Islet precursor cell (in vitro differentiated cells): ENCODE data around the gene DYNLT5.
"Not testable (repeated sequence)": the region's sequence is repeated elsewhere in the genome, so short reads cannot be mapped to it uniquely, and the experiment has no call there.

Experiments used
- DNase-seq: peaks from one replicate; pipeline ENCODE4 v3.0.0-alpha.2; 2018

Gene DYNLT5

DNA sequence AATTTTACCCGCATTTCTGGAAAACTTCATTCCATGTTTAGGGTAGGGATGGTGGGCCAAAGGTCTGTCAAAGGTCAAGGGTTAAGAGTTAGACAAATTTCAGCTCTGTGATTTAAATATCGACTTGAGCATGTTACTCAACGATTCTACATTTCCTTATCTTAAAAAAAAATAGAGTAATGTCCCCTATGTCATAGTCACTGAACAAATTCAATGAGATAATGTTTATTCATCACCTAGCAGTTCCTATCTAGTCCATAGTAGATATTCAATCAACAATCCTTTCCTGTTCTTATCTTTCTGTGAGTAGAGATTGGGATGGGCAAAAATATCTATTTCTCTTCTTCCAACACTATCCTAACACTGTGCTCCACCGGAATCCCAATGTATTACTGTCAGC lies 1.1 kb upstream of the DYNLT5 start:
- no peak for DNase-seq

DNA sequence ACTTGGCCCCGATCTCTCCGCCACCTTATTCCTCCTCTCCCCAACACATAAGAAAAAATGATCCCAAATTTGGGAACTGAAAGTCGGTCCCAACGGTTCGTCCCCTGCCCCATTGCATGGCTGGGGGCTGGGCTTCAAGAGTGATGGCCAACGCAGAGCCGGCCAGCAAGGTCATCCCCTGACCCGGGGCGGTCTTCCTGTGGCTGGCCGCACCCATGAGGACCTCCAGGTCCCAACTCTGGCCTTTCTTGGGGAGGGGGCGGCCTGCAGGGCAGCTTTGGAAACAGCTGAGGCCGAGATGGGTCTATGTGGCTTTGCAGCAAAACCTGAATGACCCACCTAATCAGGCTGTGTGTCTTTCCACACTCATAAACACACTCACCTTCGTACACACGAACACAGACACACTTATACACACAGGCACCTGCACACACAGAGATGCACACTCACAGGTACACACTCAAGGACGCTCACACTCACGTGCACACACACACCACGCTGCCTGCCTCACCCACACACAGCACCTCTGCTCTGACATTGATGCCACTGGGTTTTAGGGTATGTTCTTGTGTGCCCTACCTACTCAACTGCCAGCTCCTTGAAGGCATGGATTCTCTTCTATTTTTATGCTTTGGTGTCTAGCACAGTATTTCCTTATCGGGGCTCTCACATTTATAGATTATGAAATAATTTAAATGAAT lies 562 bp downstream of the DYNLT5 start:
- DNase-seq, result no peak

DNA sequence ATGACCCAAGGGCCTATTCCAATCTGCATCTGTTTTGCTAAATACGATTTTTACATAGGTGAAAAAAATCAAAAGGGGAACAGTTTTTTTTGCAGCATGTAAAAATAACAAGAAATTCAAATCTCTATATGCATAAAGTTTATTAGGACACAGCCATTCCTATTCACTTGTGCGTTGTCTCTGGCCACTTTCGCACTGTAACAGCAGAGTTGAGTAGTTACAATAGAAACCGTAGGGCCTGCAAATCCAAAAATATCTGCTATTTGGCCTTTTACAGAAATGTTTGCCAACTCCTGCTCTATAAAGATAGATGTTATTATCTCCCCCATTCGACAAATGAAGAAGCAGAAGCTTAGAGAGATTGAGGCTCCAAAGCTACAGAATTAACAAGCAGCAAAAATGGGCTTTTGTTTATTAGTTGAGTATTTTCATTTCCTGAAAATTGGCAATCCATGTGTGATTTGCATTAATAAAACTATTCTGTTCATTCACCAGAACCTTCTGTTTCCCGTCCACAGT lies 5.5 kb downstream of the DYNLT5 start:
- no peak for DNase-seq

DNA sequence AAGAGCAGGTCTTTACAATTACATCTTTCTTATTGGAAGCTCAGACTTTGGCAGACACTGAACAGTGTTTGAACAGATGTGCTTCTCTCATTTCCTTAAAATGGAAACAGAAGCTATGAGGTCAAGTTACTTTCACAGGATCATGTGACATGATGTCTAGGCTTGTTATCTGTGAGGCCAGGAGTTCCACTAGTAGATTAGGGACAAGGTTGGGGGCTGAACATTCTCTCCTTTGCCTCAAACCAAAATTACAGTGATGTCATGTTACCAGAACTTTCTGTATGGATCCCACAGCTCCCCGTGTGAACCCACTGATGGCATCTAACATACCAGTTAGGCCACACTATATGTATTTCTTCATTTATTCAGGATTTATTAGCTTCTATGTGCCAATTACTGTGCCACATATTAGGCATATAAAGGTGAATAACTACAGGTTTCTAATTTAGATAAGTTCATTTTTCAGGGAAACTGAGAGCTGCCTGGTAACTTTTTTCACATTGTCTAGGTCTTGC lies 6.0 kb downstream of the DYNLT5 start:
- no peak for DNase-seq

DNA sequence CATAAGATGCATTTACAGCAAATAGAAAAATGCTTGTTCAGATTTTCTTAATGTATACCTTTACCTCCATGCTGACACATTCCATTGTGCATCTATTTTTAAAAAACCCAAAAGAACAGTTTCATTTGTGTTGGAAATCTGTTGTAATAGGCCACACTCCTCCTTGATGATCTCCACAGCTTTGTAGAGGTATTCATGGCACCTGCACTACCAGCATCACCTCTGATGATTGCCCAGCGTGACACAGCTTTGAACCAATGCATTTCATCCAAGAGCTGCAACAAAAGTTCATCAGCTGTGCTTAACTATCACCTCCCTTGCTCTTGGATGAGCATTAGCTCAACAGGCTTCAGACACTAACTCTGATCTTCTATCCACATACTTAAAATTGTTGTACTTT lies 8.2 kb downstream of the DYNLT5 start:
- no peak for DNase-seq

DNA sequence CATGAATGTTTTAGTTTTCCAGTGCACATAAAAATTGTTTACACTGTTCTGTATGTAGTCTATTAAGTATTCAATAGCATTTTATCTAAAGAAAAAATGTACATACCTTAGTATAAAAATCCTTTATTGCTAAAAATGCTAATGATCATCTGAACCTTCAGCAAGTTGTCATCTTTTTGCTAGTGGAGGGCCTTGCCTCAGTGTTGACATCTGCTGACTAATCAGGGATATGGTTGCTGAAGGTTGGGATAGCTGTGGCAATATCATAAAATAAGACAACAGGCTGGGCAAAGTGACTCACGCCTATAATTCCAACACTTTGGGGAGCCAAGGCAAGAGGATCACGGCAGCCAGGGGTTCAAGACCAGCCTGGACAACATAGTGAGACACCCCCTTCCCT lies 9.0 kb downstream of the DYNLT5 start:
- no peak for DNase-seq

DNA sequence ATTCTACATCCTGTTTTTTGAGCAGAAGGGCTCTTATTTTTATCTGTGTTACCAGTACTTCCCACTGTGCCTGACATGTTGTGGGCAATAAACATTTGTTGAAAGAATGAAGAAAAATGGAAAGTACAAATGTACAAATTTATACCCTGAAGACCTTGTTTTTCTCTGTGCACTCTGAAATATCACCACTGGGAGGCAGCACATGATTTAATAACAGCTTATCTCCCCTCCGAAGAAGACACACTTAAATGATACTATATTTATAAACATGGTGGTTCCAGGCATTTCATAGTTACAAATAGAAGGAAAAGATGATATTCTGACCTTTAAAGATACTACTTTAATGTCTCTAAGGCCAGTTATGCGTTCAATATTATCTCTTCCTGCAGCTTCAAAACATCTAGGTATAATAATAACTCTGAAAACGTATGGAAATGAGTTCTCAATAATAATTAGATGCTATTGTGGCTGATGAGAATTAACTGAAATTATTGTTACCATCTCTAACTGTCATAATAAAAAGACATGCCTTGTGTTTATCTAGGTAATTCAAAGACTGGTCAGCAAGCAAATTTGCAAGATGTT lies 12.8 kb downstream of the DYNLT5 start:
- DNase-seq, result no peak

DNA sequence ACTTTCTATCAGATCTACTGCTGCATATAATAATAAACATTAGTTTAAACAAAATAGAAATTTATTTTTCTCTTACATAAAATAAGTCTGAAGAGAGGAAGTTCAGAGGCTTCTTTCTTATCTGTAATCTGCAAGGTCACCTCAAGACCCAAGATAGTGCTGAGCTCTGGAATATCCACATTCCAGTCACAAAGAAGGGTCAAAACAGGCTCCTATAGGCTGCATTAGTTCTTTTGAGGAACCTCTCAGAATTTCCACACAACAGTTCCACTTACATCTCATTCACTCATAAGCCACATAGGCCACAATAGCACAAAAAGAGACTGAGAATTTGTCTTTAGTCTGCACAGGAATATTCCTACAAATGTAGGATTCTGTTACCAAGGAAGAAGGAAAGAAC lies 15.4 kb downstream of the DYNLT5 start:
- DNase-seq, result no peak

DNA sequence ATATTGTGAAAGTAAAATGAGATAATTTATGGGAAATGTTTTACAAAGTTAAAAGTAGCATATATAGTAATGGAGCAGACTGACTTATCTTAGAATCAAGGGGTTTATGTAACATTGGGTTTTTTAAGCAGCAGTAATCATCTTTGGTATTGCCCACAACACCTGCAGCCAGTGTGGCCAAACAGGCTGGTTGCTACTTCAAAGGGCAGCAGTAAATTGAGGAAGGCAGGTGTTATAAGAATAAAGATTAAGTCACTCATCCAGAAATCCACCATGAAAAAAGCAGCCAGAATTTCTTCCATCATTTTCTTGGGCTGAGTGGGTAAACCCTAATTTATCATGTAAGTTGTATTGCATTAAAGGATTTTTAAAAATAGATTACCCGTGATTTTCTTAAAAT lies 16.7 kb downstream of the DYNLT5 start:
- DNase-seq, result no peak

DNA sequence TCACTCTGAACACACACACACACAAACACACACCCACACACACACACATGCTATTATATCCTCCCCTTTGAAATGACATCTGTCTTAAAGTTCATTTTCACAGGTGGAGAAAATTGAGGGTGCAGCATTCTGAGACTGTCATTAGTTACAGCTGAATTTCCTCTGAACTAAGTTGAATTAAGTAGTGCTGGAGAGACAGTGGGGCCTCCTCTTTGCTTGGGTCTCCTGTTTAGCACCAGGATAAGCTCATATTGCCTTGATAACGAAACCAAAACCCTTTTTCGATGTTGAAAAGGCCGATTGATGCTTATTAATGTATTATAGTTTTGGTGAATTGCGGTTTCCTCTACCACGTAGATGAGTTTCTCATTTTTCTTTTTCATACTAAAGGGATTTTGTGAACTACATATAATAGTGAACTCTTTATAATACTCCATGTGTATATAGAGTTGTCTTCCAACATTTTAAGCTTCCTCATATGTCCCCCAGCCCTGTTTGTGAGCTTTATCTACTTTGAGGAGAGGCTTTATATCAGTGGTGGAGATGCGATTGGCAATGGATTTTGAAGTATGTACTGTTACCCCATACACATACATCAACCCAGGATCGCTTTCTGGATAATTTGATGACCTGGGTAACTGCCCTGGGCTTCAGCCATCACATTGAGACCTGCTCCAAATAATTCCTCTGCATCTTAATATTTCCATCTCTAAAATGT lies 17.4 kb downstream of the DYNLT5 start:
- DNase-seq, result no peak

DNA sequence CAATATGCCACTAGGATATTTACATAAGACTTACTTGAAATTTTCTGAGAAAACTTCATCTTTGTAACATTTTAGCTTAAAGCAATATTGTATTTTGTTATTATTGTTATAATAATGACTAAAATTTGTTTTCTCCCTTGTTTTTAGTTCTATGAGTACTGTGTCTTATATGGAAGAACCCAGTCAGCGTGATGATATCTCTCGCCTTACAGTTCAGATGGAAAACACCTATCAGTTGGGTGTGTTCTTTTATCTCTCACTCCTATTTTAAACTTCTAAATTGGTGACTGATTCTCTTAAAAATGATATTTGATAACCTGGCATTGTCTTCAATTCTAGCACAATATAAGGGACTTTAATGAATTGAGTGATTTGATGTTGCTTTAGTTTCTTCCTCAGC lies 18.0 kb downstream of the DYNLT5 start:
- no peak for DNase-seq

DNA sequence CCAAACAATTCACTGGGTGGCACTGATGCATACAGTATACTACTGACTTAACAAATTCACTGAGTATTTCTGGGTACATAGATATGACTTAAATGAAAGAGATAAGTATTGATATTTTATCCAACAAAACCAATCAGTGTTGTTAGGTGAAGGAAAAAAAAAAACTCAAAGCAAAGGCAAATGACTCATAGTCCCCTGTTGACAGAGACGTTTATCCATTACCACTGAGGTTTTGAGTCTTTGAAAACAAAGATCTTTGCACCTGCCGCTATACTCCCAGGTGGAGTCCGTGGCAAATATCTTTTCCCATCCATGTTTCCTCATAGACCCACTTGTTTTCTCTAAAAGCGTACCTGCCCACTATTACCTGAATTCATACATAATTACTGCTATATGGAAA lies 18.4 kb downstream of the DYNLT5 start:
- no peak for DNase-seq

DNA sequence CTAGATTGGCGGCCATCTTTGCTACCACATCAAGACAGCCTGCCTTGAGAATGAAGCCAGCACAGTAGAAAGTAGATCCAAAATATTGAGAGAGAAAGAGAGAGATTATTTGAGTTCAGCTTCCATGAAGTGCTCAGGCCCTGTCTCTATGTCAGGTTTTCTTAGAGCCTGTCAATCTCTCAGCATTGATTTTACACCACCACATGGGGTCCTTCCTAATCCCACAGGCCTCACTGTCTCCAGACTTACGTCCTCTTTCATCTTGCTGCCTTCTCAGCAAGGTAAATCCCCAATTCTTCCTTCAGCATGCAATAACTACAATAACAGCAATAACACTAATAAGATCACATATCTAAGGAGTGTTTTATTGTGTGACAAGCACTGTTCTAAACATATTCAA lies 21.0 kb downstream of the DYNLT5 start:
- no peak for DNase-seq

DNA sequence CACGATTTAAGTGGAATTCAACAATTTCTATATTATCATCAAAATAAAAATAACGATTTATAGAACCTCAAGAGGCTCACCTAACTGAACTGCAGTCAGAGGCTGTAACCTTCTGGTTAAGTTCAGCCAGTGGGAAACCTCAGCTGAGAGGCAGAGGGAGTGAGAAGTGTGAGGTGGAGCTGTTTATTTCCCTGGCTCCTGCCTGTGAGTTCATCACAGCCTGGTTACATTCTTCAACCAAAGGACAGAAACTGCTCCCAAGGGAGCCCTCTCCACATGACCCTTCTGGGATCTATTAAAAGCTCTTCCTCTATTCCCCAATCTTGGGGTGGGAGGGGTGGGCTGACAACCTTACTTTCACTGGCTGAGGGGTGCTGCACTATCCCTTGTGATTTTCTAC lies 22.2 kb downstream of the DYNLT5 start:
- no peak for DNase-seq

DNA sequence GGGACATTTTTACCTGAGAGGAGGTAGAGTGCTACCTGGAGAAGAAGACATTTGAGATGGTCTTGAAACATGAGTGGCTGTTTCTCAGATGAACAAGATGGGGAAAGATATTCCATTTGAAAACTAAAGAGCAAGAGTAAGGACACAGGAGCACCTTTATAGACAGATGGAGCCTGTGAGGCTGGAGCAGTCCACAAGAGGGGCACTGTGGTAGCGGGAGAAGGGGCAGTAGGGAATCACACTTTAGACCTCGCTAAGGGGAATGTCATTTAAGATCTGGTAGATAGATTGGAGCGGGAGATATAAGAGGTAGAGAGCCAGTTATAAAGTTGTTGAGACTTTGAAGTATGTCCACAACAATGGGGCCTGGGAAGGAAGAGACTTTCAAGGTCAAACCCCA lies 23.4 kb downstream of the DYNLT5 start:
- DNase-seq, result no peak

DNA sequence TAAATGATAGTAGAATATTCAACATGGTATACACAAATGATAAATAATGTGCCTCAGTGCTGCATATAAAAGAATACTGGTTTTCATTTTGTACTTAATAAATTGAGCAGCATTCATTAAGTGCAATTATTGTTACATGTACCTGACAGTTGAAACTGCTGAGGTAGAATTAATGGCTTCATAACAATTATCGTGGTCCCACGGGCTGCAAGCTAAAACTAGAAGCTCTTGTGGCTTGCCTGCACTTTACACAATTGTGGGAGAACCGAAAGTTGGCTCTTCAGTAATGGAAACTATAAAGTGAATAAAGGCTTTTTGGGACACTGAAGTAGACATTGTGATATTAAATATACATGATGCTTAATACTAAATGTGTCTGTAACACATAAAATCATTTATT lies 25.6 kb downstream of the DYNLT5 start:
- DNase-seq, result no peak

DNA sequence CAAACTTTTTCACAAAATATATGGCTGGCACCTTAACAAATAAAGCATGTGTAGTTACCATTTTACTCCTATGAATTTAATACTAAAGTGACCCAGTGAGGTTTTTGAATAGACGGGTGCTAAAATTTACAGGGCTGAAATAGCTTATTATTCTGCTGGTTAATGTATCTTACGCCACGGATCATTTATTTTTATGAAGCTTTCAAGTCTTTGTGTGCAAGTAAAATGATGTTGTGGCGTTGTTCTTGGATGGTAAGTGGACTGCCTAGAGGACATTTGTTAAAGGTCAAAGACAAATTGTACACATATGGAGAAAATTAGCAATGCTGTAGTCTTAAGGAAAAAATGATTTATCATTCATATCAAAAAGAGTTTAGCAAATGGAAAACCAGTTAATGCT lies 26.0 kb downstream of the DYNLT5 start:
- DNase-seq, result no peak

DNA sequence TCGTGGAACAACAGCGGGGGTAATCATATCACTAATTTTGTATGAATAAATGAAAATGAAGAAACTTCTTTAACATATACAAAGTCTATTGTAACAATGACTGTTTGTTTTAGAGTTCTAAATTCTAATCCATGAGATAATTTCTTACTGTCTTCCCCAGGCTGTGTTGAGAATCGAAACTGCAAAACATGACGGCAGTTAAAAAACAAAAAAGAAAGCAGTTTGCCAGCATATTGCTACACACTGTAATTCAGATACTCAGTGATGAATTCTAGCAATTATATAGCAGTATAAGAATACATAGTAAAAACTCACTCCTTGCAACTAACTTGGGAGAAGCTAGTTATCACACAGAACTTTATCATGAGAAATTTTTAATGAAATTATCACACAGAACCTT lies 26.7 kb downstream of the DYNLT5 start:
- no peak for DNase-seq

DNA sequence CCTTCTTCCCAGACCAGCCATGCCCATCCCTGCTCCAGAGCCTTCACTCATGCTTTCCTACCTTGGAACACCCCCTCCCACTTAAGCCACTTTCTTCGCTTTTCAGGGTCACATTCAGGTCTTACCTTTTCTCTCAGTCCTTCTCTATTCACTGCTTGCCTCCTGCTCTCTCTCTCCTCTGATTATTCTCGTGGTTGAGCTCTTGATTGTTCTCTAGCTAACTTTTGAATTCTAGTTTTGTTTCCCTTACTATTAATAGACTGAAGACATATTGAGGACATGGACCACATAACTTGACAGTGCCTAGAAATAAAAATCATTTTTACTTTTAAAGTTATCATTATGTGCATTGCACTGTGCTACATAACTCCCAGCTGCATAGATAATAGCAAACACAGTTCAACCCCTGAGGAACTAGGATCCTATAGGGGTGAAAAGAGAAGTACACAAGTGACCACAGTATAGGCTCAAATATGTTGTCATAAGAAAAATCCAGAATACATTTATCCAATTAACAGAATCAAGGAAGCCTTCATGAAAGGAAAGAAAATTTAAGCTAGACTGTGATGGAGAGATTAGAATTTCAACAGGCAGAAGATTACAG lies 27.3 kb downstream of the DYNLT5 start:
- DNase-seq, result no peak

DNA sequence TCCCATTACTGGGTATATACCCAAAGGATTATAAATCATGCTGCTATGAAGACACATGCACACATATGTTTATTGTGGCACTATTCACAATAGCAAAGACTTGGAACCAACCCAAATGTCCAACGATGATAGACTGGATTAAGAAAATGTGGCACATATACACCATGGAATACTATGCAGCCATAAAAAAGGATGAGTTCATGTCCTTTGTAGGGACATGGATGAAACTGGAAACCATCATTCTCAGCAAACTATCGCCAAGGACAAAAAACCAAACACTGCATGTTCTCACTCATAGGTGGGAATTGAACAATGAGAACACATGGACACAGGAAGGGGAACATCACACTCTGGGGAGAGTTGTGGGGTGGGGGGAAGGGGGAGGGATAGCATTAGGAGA lies 33.5 kb downstream of the DYNLT5 start:
- not testable (repeated sequence) for DNase-seq

DNA sequence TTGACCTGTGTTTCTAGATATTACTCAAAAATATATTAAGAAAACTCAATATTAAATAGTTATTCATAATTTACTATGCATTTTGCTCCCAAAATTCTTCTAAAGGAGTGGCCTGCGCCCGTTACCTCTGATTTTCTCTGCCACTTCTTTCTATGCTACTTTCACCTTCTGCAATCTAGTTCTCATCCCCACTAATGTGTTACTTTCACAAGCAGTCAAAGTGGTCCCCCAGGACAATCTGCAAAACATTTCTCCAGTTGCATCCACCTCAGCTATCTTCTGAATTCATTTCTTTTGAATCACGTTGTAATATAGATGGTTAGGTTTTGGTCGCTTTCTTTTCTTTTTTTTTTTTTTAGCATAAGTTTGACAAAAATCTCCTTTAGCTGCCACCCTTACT lies 35.4 kb downstream of the DYNLT5 start:
- no peak for DNase-seq

DNA sequence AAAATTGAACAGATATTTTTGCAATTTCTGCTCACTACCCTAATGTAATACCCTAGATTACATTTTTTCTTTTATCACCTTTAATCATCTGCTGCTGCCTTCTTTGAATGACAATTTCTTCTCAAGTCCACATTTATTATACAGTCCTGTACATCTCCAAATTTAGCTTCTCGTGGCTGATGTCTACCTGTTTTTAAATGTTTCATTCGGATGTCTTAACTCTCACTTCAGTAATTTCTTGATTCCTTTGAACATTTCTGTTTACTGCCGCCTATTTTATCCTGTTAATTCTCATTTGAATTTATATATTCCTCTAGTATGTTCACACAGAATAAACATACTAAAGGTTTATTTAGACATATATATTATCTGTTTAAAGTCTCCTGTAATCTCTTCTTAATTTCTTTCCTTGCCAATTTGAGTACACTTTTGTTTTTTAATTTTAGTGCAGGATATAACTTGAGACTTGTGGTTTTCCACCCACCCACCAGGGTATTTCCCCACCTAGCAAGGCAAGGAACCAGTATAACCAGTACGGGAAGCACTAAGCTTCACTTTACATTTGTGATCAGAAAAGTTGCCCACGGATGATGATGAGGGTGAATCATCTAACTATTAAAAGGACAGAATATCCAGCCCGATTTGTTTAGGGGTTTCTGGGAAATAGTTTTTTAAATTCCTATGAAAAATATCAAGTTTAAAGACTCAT lies 36.1 kb downstream of the DYNLT5 start:
- DNase-seq, result no peak
